Fibroblast of upper back skin (primary cell): ENCODE results near the gene MKRN2.
"Not testable (repeated sequence)": the region's sequence is repeated elsewhere in the genome, so short reads cannot be mapped to it uniquely, and the experiment has no call there.

Source experiments
- DNase-seq: peaks from one replicate; pipeline ENCODE4 v3.0.0-alpha.2; 2013

The MKRN2 gene

DNA sequence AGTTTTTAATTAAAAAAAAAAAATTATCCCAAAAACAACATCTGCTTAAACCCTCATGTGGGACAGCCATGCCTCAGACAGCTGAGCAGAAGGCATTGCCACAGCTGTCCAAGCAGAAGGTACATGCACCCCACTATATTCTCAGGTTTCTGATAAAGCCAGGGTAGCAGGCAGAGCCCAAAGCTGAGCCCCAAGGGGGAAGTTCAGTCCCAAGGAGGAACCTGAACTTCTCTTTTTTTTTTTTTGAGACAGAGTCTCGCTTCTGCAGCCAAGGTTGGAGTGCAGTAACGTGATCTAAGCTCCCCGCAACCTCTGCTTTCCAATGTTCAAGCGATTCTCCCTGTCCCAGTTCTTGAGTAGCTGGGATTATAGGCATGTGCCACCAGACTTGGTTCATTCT lies 33.2 kb downstream of the MKRN2 start:
- DNase-seq, result no peak

DNA sequence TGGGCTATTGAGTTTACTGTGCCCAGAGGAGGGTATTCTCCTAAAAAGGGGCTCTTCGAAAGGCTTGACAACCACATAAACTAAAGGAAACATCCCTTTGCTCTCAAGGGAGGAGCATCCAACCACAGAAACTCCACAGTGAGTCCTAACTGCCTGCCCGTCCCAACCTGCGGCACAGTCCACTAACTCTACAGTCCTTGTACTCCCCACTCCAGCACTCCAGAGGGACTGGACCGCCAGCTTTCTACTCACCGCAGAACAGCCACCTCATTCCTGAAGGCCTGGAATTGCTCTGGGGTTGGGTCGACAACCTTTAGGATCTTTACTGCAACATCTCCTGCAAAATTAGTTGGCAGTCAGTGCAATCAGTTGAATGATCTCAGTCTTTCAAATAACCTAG lies 34.6 kb downstream of the MKRN2 start:
- DNase-seq, result no peak

DNA sequence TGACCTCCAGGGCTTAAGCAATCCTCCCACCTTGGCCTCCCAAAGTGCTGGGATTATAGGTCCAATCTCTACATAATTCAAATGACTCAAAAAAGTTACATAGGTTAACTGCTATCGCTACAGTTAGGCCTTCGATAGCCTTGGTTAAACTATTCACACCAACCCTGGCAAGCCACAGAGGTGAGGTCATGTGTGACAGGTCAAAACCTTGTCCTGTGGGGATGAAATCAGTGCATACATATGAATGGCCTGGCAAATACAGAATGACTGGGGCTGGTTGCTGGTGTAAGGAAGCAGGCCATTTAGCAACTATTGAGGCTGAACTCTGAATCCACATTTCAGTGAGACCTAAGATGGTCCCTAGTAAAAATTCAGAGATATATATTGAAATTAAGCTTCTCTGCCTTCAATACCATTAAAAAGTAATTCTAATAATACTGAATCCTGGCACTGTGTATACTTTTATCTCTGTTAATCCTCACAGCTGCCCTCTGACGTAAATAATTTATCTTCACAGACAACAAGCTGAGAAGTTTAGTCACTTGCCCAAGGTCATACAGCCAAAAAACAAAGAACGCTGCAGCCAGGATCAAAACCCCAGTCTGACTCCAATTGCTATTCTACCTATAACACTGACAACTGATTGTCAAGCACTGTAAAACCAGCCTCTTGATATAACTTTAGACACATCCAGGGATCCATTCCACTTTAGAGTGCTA lies 35.3 kb downstream of the MKRN2 start:
- no peak for DNase-seq

DNA sequence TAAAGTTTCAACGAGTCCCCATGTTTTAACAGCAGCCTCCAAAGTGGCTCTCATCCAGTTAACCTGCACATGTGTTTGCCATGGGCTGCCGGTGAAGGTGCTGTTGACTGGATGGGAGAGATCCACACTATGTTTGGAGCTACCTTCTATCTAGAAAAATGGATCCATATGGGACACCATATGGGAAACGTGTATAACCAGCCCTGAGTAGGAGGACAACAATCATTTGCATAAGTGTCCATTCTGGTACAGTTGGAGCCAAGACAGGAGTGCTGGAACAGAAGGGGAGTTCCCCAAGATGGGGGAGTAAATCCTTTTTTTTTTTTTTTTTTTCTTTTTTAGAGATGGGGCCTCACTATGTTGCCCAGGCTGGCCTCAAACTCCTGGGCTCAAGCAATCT lies 36.6 kb downstream of the MKRN2 start:
- DNase-seq, result no peak

DNA sequence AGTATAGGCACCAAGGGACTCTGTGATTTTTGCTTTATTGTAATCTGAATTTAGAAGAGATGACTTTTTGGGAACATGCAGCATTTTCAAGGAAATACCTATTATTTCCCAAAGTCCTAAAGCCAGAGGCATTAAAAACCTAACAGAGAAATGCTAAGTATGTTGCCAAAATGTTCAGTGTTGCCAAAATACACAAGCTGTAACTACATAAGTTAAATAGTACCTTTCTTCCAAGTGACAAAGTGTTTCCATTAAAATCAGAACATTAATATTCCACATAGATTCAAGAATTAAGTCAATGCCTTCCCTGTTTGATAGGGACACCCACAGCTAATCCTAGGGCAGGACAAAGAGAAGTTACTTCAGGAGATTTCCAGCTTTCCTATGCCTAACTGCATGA lies 42.0 kb downstream of the MKRN2 start:
- no peak for DNase-seq

DNA sequence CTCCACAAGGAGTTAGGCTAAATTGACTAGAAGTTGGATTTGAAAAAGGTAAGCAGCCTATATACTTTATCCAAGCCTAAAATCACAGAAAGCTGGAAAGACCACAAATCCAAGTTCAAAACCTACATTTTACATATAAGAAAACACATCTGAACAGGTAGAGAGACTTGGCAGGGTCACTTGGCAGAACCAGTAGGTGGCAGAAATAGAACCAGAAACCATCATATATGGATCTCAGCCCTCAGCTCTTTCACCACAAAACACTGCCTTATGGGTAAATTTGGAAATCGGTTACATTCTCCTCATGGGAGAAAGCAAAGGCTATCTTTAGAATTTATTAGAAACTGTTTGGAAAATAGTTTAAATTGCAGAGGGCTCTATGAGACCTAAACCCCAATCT lies 44.2 kb downstream of the MKRN2 start:
- DNase-seq, result no peak

DNA sequence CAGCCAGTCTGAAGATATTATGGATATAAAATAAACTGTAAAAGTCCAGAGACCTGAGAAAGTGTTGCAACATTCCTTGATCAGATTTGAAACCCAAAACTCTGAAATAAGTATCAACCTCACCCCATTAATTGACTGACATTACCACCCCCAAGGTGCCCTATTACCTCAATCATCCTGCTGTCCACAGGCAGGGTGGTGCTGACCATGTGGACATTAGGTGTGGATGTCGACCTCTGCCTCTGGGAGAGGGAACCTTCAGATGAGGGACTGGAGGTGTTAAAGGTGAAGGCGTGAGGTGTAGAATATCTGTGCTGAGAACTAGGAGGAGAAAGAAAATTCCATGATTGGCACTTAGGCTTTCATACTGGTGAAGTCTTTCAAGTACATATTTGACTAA lies 47.1 kb downstream of the MKRN2 start:
- DNase-seq, result no peak

DNA sequence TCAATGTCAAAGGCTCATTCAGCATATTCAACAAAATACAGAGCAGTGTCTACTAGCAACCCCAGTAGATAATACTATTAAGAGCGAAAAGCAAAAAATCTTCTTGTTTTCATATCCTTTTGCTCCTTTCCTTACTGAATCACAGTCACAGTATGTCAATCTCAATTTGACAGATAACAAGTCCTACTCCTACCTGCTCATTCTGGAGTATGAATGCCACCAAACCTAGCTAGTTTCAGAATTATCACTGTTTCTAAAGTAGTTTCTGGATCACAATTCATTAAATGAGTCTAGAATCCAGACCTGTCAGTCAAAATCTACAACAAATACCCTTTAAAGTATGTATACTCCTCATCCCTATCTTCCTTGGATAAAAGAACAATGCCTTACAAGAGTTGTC lies 51.5 kb downstream of the MKRN2 start:
- no peak for DNase-seq

DNA sequence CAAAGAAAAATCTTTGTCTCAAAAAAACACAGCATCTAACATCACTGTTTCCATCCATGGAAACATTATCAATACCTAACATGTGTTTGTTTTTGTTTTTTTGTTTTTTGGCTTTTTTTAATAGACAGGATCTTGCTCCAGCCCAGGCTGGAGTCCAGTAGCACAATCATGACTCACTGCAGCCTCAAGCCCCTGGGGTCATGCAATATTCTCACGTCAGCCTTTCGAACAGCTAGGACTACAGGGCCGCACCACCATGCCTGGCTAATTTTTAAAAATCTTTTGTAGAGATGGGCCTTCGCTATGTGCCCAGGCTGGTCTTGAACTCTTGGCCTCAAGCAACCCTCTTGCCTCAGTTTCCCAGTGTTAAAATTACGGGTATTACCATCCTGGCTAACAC lies 54.2 kb downstream of the MKRN2 start:
- DNase-seq, result no peak

DNA sequence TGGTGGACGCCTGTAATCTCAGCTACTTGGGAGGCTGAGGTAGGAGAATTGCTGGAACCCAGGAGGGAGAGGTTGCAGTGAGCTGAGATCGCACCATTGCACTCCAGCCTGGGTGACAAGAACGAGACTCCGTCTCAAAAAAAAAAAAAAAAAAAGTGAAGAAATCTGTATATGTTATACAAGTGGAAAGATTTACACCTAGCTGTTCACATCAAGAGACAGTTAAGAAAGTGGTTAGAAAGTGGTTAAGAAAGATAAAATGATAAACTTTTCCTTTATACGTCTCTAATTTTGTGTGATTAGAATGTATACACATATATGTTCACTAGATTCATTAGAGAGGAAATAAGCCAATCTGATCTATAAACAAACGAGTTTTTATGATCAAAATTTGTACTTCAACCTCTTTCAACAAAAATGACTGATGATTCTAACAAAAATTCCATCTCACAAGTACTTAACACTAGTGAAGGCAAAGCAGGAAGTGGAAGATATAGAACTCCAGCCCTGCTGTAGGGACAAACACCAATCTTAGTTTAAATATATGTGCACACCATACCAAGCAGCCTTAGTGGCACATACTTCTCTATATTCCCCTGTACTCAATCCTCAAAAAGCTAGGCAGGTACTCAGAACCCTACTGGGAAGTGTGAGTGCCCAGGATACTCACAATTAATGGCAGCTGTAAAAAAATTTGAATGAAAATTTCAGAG lies 55.8 kb downstream of the MKRN2 start:
- no peak for DNase-seq

DNA sequence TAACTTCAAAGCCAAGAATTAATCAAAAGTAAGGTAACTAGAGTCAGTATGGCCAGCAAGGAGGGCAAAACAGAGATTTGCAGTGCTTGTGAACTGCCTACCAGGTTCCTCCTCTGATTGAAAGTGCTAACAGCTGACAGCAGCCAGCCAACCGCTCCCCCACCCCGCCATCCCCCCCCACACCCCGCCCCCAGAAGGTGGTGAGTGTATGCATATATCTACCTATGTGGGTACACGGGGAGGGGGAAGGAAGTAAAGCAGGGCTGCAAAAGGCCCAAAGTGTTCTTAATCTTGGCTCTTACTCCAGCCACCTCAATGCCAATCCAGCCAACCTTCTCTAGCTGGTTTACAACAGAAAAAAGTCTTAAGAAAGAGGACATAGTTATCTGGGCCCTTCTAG lies 56.4 kb downstream of the MKRN2 start:
- DNase-seq, result no peak

DNA sequence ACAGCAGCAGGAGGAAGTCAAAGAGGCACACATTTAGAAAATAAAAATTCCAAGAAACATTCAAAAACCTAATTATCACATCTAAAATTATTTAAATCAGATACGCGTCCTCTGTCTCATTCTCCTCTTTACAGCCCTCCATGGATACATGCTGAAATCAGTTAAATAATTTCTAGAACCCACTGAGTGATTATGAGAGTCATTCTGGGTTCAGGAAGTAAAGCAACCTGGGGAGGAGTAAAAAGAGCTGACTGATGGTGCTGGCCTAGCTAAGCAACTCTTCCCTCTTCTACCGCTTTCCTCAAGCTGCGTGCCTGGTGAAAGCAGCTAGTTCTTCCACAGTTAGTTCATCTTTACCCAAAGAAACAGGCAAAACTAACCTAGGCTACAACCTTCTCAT lies 58.4 kb downstream of the MKRN2 start:
- no peak for DNase-seq

DNA sequence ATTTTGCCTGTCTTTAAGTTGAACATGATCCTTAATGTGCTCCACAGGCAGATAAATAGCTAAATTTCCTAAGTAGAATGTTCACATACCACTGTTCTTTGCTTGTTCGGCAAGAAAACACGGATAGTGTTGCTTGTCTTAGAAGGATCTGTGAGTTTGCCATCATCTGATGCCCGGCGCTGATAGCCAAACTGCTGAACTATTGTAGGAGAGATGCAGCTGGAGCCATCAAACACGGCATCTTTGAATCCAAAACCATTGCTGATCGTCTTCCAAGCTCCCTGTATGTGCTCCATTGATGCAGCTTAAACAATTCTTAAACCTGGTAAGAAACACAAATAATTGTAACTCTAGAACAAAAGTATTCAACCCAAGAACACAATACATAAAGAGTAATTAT lies 61.5 kb downstream of the MKRN2 start:
- no peak for DNase-seq

DNA sequence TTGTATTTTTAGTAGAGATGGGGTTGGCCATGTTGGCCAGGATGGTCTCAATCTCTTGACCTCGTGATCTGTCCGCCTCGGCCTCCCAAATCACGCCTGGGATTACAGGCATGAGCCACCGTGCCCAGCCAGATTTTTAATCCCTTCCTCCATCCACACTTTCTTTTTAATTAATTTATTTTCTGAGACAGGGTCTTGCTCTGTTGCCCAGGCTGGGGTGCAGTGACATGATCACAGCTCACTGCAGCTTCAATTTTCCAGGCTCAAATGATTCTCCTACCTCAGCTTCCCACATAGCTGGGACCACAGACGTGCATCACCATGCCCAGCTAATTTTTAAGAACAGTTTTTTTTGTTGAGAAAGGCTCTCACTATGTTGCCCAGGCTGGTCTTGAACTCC lies 63.4 kb downstream of the MKRN2 start:
- no peak for DNase-seq

DNA sequence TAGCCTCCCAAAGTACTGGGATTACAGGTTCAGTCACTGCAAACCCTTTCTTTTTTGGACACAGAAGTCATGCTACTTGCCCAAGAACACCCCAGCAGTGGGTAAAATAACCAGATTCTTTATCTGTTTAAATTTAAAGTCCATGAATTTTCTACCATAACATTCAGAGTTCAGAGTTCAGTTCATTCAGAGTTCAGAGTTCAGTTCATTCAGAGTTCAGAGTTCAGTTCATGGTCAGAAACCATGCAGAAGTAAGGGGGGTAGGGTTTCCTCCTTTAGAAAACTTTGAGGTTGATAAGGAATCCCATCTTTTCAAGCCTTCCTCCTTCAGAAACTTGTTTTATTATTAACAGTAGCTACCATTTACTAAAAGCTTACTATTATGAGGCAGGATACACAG lies 63.8 kb downstream of the MKRN2 start:
- no peak for DNase-seq

DNA sequence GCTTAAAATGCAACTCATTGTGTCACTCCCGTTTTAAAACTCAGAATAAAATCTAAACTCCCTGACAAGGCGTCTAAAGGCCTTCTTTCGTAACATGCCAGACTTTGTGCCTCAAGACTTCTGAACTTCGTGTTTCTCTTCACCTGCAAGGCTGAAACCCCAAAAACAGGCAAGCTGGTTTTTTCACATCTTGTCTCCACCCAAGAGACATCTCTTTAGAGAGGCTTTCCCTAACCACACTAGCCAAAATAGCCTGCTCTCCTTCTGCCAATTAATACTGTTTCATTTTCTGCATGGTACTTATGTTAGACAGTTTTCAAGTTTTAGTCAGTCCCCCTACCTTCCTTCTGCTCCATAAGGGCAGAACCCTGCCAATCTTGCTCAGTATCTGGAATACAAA lies 65.4 kb downstream of the MKRN2 start:
- DNase-seq, result no peak

DNA sequence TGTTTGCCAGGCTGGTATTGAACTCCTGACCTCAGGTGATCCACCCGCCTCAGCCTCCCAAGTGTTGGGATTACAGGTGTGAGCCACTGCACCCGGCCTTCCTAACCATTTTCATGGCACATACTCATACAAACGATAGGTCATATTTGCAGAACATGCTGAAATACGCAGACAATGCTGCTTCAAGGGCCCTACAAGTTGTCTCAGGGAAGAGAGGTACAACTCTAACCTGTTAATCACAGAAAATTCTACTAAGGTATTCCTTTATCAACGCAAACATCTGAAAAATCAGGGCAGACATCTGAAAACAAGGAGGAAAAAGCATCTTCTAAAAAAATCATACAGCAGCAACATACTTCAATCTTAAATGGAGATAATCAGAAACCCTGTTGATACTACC lies 67.2 kb downstream of the MKRN2 start:
- DNase-seq, result no peak

DNA sequence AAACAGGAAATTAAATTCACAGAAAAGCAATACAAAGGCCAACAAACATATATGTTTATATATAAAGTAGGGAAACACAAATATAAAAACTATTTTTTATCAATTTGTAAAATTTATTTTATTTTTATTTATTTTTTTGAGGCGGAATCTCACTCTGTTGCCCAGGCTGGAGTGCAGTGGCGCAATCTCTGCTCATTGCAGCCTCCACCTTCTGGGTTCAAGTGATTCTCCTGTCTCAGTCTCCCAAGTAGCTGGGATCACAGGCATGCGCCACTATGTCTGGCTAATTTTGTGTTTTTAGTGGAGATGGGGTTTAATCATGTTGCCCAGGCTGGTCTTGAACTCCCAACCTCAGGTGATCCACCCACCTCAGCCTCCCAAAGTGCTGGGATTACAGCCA lies 68.1 kb downstream of the MKRN2 start:
- DNase-seq, result not testable (repeated sequence)

DNA sequence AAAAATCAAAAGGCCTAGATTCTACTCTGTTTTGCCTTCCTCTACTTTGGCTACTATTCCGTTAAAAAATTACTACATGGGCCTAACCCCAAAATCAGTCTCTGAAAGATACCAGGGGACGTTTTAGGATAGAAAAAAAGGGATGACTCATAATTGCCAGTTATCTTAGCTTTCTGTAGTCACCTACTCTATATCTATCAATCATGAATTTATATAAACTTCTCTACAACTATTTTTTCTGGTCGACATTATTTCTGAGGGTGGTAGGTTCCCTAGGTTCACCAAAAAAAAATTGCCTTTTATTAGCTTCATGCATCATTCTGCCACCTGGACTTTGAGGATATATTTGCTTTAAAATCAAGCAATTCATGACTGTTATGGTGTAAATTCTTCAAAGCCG lies 70.5 kb downstream of the MKRN2 start:
- DNase-seq, result no peak

DNA sequence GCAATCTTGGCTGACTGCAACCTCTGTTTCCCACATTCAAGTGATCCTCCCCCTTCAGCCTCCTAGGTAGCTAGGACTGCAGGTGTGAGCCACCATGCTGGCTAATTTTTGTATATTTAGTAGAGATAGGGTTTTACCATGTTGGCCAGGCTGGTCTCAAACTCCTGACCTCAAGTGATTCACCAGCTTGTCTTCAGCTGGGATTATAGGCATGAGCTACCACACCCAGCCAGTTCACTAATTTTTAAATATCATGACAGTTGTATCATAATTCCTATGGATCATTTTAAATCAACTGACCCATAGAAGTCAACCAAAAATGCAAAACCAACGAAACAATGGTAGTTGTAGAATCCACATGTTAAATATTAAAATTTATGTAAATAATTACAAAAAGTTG lies 71.9 kb downstream of the MKRN2 start:
- DNase-seq, result no peak

DNA sequence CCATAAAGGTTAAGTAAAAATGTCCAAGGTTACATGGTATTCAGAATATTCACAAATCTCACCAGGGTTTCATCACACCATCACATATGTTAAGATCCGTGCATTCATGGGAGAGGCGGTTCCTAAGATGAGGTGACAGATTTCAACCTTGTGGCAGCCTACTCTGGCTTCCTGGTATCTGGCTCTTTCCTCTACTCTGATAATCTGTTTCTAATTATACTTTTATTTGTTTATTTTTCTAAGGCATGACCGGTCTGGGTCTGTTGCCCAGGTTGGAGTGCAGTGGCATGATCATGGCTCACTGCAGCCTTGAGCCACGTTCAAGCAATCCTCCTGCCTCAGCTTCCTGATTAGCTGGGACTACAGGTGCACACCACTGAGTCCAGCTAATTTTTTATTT lies 72.7 kb downstream of the MKRN2 start:
- peak; percentile 55 for DNase-seq

DNA sequence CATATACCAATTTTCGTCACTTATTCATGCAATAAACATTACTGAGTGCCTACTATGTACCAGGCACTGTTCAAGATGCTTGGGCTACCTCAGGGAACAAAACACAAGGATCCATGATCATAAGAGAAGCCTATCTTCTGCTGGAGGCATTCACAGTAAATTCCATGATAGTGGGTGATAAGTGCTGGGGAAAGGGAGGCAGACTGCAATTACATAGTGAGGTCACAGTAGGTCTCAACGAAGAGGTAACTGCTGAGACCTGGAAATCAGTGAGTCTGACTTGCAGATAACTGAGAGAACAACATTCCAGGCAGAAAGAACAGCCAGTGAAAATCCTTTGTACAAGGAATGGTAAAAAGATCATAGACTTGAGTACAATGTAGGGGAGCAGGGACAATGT lies 73.4 kb downstream of the MKRN2 start:
- no peak for DNase-seq

DNA sequence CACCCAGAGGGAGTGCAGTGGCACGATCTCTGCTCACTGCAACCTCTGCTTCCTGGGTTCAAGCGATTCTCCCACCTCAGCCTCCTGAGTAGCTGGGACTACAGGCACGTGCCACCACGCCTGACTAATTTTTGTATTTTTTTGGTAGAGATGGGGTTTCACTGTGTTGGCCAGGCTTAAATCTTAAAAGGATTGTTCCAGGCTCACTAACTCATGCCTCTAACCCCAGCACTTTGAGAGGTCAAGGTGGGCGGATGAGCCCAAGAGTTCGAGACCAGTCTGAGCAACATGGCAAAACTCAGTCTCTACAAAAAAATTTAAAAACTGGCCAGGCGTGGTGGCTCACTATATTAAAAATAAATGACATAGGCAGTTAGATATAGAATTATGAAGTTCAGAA lies 74.0 kb downstream of the MKRN2 start:
- DNase-seq, result not testable (repeated sequence)

DNA sequence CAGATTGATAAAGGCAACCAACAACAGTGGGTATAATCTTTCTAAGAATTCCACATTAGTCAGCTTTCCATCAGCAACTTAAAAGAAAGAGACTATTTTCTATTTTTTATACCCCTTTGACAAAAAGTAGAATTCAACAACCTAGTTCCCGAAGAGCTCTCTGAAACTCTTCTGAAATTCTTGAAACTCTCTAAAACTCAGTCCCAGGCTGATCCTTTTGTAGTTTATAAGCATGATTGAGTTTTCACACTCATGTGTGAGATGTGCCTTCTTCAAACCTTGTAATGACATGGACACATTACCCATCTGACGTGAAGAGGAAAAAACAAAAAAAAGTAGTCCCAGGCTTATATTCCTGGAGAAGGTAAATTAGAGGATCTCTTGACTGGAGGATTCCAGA lies 75.6 kb downstream of the MKRN2 start:
- no peak for DNase-seq

DNA sequence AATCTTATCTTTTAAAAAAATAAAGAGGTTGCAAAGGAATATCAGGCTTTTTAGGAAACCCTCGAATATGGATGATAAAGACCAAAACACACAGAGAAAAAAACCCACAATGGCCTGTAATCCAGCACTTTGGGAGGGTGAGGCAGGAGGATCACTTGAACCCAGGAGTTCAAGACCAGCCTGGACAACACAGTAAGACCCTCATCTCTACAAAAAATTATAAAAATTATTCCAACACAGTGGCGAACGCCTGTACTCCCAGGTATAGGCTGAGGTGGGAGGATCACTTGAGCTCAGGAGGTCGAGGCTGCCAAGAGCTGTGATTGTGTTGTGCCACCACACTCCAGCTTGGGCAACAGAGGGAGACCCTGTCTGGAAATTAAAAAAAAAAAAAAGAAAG lies 76.2 kb downstream of the MKRN2 start:
- DNase-seq, result no peak
